Mesendoderm (in vitro differentiated cells): Measurements from ENCODE around the gene PAX5.

Experiments
- DNase-seq: peaks from one replicate; pipeline ENCODE4 v3.0.0; 2013
- H2AK5ac ChIP-seq: 2 replicates; pipeline ENCODE4 v1.6.1; 2013; ENCODE audit warnings: low read length, inconsistent platforms
- H2BK120ac ChIP-seq: 2 replicates; pipeline ENCODE4 v1.6.1; 2013; ENCODE audit warnings: low read depth, mild to moderate bottlenecking, low read length, moderate library complexity, mixed read lengths
- H2BK15ac ChIP-seq: replicated peaks from 2 replicates; pipeline ENCODE4 v1.6.1; 2013; ENCODE audit warnings: low read depth, mild to moderate bottlenecking, moderate library complexity
- H2BK5ac ChIP-seq: 2 replicates; pipeline ENCODE4 v1.6.1; 2013; ENCODE audit warnings: low read length, inconsistent platforms
- H3K18ac ChIP-seq: 2 replicates; pipeline ENCODE4 v1.6.1; 2013; ENCODE audit warnings: mild to moderate bottlenecking, low read length, mixed read lengths
- H3K23ac ChIP-seq: one replicate; pipeline ENCODE4 v1.6.1; 2013; ENCODE audit warnings: low read length
- H3K27ac ChIP-seq: 2 replicates; pipeline ENCODE4 v1.5.1; 2013; ENCODE audit warnings: low read depth, mild to moderate bottlenecking, inconsistent platforms, low read length, moderate library complexity
- H3K27me3 ChIP-seq: 2 replicates; pipeline ENCODE4 v1.6.1; 2013; ENCODE audit warnings: low read length, control low read depth, mild to moderate bottlenecking, inconsistent platforms; ENCODE audit not compliant: insufficient read depth, poor library complexity
- H3K36me3 ChIP-seq: 2 replicates; pipeline ENCODE4 v1.6.1; 2013; ENCODE audit warnings: low read length, inconsistent platforms; ENCODE audit not compliant: control insufficient read depth, insufficient read depth
- H3K4ac ChIP-seq: one replicate; pipeline ENCODE4 v1.6.1; 2013; ENCODE audit warnings: low read depth, mild to moderate bottlenecking, low read length, moderate library complexity
- H3K4me1 ChIP-seq: 2 replicates; pipeline ENCODE4 v1.6.1; 2013; ENCODE audit warnings: low read depth, low read length, inconsistent platforms; ENCODE audit not compliant: control insufficient read depth
- H3K4me2 ChIP-seq: 2 replicates; pipeline ENCODE4 v1.6.1; 2013; ENCODE audit warnings: low read length
- H3K4me3 ChIP-seq: 2 replicates; pipeline ENCODE4 v1.5.1; 2013; ENCODE audit warnings: mild to moderate bottlenecking, low read length
- H3K56ac ChIP-seq: one replicate; pipeline ENCODE4 v1.6.1; 2013; ENCODE audit warnings: low read length
- H3K79me1 ChIP-seq: 2 replicates; pipeline ENCODE4 v1.6.1; 2013; ENCODE audit warnings: low read length, inconsistent platforms
- H3K79me2 ChIP-seq: 2 replicates; pipeline ENCODE4 v1.6.1; 2013; ENCODE audit warnings: mild to moderate bottlenecking, low read length; ENCODE audit not compliant: control insufficient read depth, insufficient read depth
- H3K9ac ChIP-seq: 2 replicates; pipeline ENCODE4 v1.6.1; 2013; ENCODE audit warnings: low read length, inconsistent platforms
- H4K5ac ChIP-seq: one replicate; pipeline ENCODE4 v1.6.1; 2013; ENCODE audit warnings: low read length
- H4K8ac ChIP-seq: one replicate; pipeline ENCODE4 v1.6.1; 2013; ENCODE audit warnings: low read depth, mild to moderate bottlenecking, control low read depth, low read length, moderate library complexity
- WGBS: extraction: QIAGEN DNeasy Blood & Tissue Kit; methylation state at CpG from one replicate; pipeline ENCODE4 v1.1.7; 2013; ENCODE audit warnings: low lambda C conversion rate, missing lambda C conversion rate; ENCODE audit not compliant: insufficient coverage; ENCODE audit errors: extremely low coverage; 5-methylcytosine and 5-hydroxymethylcytosine counted together

Gene PAX5

GRCh38 chr9:36862206-36863145 is 171.6 kb downstream of the PAX5 start:
- H3K18ac ChIP-seq, result no peak overlapping the region
- no CpG with 5 or more reads among the region's 21 CpGs for WGBS
- no peak overlapping the region for H2BK15ac ChIP-seq
- no peak overlapping the region for H2BK120ac ChIP-seq
- H2AK5ac ChIP-seq, result no peak overlapping the region
- no peak overlapping the region for H3K4me2 ChIP-seq
- no peak overlapping the region for H3K56ac ChIP-seq
- H3K27ac ChIP-seq, result no peak overlapping the region
- H3K79me2 ChIP-seq, result no peaks in the 10 kb centered on the region
- no peaks in the 10 kb centered on the region for H3K36me3 ChIP-seq
- no peak overlapping the region for H2BK5ac ChIP-seq
- H3K79me1 ChIP-seq, result no peaks in the 10 kb centered on the region
- H3K4me1 ChIP-seq, result no peaks in the 10 kb centered on the region
- no peak overlapping the region for H4K5ac ChIP-seq
- H3K4me3 ChIP-seq, result no peak overlapping the region
- no peak overlapping the region for H4K8ac ChIP-seq
- H3K23ac ChIP-seq, result no peak overlapping the region
- H3K4ac ChIP-seq, result no peak overlapping the region
- H3K27me3 ChIP-seq, result no peaks in the 10 kb centered on the region
- DNase-seq, result peak; percentile 65
- H3K9ac ChIP-seq, result no peak overlapping the region

GRCh38 chr9:36861528-36862205 is 172.4 kb downstream of the PAX5 start:
- no CpG with 5 or more reads among the region's 7 CpGs for whole genome bisulfite sequencing
- H3K4me1 ChIP-seq, result no peaks in the 10 kb centered on the region
- H2AK5ac ChIP-seq, result no peak overlapping the region
- H3K27ac ChIP-seq, result no peak overlapping the region
- H3K36me3 ChIP-seq, result no peaks in the 10 kb centered on the region
- H4K5ac ChIP-seq, result no peak overlapping the region
- H3K79me1 ChIP-seq, result no peaks in the 10 kb centered on the region
- H2BK15ac ChIP-seq, result no peak overlapping the region
- H3K4ac ChIP-seq, result no peak overlapping the region
- no peak overlapping the region for H3K56ac ChIP-seq
- no peak overlapping the region for H3K9ac ChIP-seq
- H3K18ac ChIP-seq, result no peak overlapping the region
- H3K4me3 ChIP-seq, result no peak overlapping the region
- no peak for DNase-seq
- no peak overlapping the region for H4K8ac ChIP-seq
- no peak overlapping the region for H3K4me2 ChIP-seq
- H2BK120ac ChIP-seq, result no peak overlapping the region
- no peaks in the 10 kb centered on the region for H3K27me3 ChIP-seq
- no peak overlapping the region for H2BK5ac ChIP-seq
- H3K23ac ChIP-seq, result no peak overlapping the region
- H3K79me2 ChIP-seq, result no peaks in the 10 kb centered on the region

GRCh38 chr9:36858805-36859375 is 175.2 kb downstream of the PAX5 start:
- no peak for DNase-seq
- peak overlapping the region; percentile 15 for H3K56ac ChIP-seq
- H2BK5ac ChIP-seq, result no peak overlapping the region
- H3K4me1 ChIP-seq, result no peaks in the 10 kb centered on the region
- no peak overlapping the region for H2AK5ac ChIP-seq
- no peaks in the 10 kb centered on the region for H3K79me1 ChIP-seq
- no peaks in the 10 kb centered on the region for H3K79me2 ChIP-seq
- no CpG with 5 or more reads among the region's 23 CpGs for WGBS
- H4K8ac ChIP-seq, result no peak overlapping the region
- no peak overlapping the region for H3K4ac ChIP-seq
- H3K36me3 ChIP-seq, result no peaks in the 10 kb centered on the region
- H3K27ac ChIP-seq, result no peak overlapping the region
- no peak overlapping the region for H2BK120ac ChIP-seq
- H3K4me2 ChIP-seq, result no peak overlapping the region
- no peak overlapping the region for H4K5ac ChIP-seq
- no peak overlapping the region for H3K18ac ChIP-seq
- no peak overlapping the region for H2BK15ac ChIP-seq
- no peaks in the 10 kb centered on the region for H3K27me3 ChIP-seq
- no peak overlapping the region for H3K9ac ChIP-seq
- H3K23ac ChIP-seq, result no peak overlapping the region
- H3K4me3 ChIP-seq, result no peak overlapping the region

- peak; percentile 75 for DNase-seq
- Histone ChIP-seq H2BK120ac (no peak overlapping the region), H3K36me3 (no peaks in the 10 kb centered on the region), H4K8ac (no peak overlapping the region), H4K5ac (no peak overlapping the region), H2AK5ac (no peak overlapping the region), H3K56ac (no peak overlapping the region), H3K9ac (no peak overlapping the region), H2BK15ac (no peak overlapping the region), H2BK5ac (no peak overlapping the region), H3K23ac (no peak overlapping the region), H3K4me2 (no peak overlapping the region), H3K4ac (no peak overlapping the region), H3K4me1 (no peaks in the 10 kb centered on the region), H3K79me1 (no peaks in the 10 kb centered on the region), H3K18ac (no peak overlapping the region), H3K79me2 (no peaks in the 10 kb centered on the region), H3K27me3 (no peaks in the 10 kb centered on the region), H3K27ac (no peak overlapping the region), H3K4me3 (no peak overlapping the region)
- WGBS, result no CpG with 5 or more reads among the region's 9 CpGs
Measured at GRCh38 chr9:36855448-36856315, 178.4 kb downstream of the PAX5 start.

- H3K36me3 ChIP-seq, result no peaks in the 10 kb centered on the region
- H3K23ac ChIP-seq, result no peak overlapping the region
- H3K27ac ChIP-seq, result no peak overlapping the region
- no peak overlapping the region for H2BK5ac ChIP-seq
- no peak overlapping the region for H3K56ac ChIP-seq
- H3K4me1 ChIP-seq, result no peaks in the 10 kb centered on the region
- no peaks in the 10 kb centered on the region for H3K79me1 ChIP-seq
- no peak overlapping the region for H4K8ac ChIP-seq
- H2BK120ac ChIP-seq, result no peak overlapping the region
- no CpG with 5 or more reads among the region's 10 CpGs for WGBS
- H3K79me2 ChIP-seq, result no peaks in the 10 kb centered on the region
- H3K9ac ChIP-seq, result no peak overlapping the region
- no peak overlapping the region for H3K18ac ChIP-seq
- no peaks in the 10 kb centered on the region for H3K27me3 ChIP-seq
- no peak for DNase-seq
- no peak overlapping the region for H3K4me3 ChIP-seq
- H4K5ac ChIP-seq, result no peak overlapping the region
- H3K4me2 ChIP-seq, result no peak overlapping the region
- H3K4ac ChIP-seq, result no peak overlapping the region
- no peak overlapping the region for H2BK15ac ChIP-seq
- H2AK5ac ChIP-seq, result no peak overlapping the region
Measured at GRCh38 chr9:36854751-36855150, 179.3 kb downstream of the PAX5 start.
